ENCODE data around the gene DMRTC1B.
"Not testable (repeated sequence)": the region's sequence is repeated elsewhere in the genome, so short reads cannot be mapped to it uniquely, and the experiment has no call there.

The DMRTC1B gene, protein sequence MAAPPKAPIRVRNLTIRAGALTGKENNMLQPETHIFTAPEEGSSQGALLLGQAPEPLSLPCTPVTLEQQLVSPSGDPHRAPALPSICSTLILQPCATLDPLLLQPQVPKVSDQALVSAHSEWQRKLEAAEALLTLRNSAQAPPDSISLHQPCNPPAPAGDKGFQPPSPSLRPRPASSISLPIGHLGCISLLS

DNA sequence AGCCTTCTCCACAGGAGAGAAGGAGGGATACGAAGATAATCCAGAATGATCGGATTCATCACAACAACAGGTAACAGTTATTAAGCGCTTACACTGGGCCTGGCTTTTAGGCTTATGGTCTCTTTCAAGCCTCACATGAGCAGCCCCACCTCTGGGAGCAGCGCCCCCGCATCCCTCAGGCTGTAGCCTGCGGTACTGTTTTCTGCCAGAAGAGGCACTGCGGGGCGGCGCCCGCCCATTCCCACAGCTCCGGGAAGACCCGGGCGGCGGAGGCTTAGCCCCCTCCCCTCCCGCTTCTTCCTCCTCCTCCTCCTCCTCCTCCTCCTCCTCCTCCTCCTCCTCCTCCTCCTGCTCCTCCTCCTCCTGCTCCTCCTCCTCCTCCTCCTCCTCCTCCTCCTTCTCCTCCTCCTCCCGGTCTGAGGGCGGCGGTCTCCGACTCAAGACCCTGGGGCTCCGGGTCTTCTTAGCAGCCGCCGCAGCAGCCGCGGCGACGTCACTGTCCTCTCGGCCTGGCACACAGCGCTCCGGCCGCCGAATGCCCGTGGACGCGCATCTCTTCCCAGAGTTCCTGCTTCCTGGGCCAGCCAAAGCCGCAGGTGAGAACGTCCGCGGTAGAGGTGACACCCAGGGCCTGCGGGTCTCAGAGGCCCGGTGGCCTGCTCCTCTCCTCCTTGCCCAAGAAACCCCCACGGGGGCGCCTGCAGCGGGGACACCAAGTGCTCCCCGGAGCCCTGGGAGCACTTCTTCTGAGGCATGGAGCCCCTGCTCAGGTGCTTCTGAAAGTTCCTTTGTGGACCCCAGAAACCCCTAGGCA is at the start of gene DMRTC1B:
Gene DMRTC1B (plus strand): TSS at position 238 of the 814 bp plus-strand sequence. CDS start 68,246 bp downstream, outside the sequence.
- not testable (repeated sequence) for DNase-seq

DNA sequence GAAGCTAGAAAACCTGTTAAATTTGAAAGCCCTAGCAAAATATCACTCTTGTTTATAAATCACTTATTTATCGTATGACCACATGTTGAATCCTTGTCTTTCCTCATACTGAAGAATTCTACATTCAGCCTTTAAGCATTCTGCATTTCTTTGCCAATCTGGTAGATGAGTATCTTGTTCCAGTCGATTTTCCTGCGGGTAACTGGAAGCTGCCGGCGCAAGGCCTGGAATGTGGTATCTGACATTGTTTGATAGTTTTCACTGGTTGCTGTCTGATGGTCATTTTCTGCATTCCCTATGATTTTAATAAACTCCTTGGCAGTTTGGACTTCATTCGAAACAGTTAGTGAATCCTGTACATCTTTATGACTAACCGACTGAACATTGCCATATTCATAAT is 48.8 kb upstream of the DMRTC1B start:
- no peak for DNase-seq

DNA sequence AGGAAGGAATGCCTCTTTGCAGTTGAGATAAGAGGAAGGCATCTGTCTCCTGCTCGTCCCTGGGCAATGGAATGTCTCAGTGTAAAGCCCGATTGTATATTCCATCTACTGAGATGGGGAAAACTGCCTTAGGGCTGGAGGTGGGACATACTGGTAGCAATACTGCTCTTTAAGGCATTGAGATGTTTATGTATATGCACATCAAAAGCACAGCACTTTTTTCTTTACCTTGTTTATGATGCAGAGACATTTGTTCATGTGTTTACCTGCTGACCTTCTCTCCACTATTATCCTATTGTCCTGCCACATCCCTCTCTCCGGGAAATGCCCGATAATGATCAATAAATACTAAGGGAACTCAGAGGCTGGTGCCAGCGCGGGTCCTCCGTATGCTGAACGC is 43.1 kb upstream of the DMRTC1B start:
- not testable (repeated sequence) for DNase-seq

GRCh38 chrX:72735561-72735960 is 41.1 kb upstream of the DMRTC1B start:
- DNase-seq = no peak

DNA sequence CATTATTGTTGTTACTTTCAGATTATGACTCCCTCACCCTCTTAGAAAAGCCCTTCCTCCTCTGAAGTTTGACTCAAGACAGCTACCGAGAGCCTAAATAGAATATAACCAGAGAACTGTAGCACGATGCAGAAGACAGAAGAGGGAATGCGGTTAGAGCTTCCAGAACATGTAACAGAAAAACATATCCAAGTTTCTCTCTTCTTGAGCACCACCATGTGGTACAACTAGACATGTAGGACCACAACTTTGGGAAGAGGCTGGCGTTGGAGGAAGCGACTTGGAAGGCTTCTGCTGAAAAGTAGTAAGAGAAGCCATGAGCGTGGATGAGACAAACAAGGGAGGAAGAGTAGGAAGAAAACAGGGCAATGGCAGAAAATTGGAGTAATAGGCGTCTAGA is 31.1 kb upstream of the DMRTC1B start:
- not testable (repeated sequence) for DNase-seq

- not testable (repeated sequence) for DNase-seq
These were observed 28.1 kb upstream of the DMRTC1B start for GRCh38 chrX:72748545-72748944.

- not testable (repeated sequence) for DNase-seq
These were observed 16.2 kb upstream of the DMRTC1B start for GRCh38 chrX:72760454-72760853.

GRCh38 chrX:72777467-72777790 is 739 bp downstream of the DMRTC1B start:
- DNase-seq = not testable (repeated sequence)

DNA sequence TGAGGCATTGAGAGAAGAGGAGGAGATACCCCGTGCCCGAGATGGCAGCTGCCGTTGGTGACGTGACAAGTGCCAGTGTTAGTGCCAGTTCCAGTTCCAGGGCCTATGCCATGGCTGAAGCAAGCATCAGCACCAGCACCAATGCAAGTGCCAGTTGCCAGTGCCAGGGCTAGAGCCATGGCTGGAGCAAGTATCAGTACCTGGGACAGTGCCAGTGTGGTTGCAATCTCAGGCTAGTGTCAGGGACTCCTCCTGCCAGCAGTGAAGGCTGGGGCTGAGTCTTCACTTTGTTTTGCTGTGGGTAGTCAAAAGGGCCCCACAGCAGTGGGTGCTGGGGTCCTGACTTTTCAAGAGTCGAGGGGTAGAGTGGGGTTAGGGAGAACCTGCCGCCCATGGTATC is 1.5 kb downstream of the DMRTC1B start:
- not testable (repeated sequence) for DNase-seq

- DNase-seq = not testable (repeated sequence)
These were observed 5.9 kb downstream of the DMRTC1B start, which contains the start of gene FAM236B for GRCh38 chrX:72782560-72782959. TSS of gene FAM236B (minus strand) at chrX:72782660. CDS start at chrX:72782560, 100 bp downstream.

- not testable (repeated sequence) for DNase-seq
These were observed 6.8 kb downstream of the DMRTC1B start for GRCh38 chrX:72783365-72783936.

GRCh38 chrX:72783964-72784363 is 7.3 kb downstream of the DMRTC1B start:
- DNase-seq = not testable (repeated sequence)

DNA sequence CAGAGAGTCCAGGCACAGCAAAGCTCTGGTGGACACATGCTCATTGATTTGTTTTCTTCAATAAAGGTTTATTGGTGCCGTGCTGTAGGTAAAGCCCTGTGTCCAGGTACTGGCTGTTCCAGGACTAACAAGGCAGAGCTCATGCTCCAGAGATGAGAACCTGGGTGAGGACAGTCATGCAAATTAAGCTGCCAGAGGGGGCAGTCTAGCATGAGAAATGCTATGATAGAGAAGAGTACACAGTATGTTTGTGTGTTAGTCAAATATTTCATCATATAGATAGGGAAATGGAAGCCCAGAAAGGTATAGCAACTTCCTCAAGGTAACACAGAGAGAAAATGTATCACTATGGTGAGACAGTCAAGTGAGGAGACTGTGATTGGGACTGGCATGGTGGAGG is 11.5 kb downstream of the DMRTC1B start:
- DNase-seq = not testable (repeated sequence)

- DNase-seq = not testable (repeated sequence)
These were observed 13.7 kb downstream of the DMRTC1B start for GRCh38 chrX:72790390-72790789.

GRCh38 chrX:72808110-72808509 is 31.4 kb downstream of the DMRTC1B start, which contains the start of gene FAM236D:
TSS of gene FAM236D (minus strand) at chrX:72808210. CDS start at chrX:72808110, 100 bp downstream.
- DNase-seq = not testable (repeated sequence)

DNA sequence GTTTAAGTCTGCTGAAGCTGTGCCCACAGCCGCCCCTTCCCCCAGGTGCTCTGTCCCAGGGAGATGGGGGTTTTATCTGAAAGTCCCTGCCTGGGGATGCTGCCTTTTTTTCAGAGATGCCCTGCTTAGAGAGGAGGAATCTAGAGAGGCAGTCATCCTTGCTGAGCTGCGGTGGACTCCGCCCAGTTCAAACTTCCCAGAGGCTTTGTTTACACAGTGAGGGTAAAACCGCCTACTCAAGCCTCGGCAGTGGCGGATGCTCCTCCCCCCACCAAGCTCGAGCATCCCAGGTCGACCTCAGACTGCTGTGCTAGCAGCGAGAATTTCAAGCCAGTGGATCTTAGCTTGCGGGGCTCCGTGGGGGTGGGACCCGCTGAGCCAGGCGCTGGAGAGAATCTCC is 54.0 kb downstream of the DMRTC1B start:
- not testable (repeated sequence) for DNase-seq

DNA sequence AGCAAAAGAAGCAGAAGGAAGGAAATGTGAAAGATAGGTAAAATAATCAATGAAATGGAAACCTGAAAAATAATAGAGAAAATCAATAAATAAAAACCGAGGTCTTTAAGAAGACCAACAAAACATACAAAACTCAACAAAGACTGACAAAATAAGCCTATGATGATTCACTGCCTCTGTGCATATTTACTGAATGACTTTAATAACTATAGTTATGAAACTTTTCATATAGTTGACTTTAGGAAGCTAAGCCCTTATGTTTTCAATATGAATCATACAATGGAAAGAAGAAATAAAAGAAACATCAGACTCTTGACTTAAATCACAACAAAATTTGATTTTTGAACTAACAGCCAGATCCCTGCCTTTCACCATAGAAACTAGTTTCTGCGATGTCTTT is 60.8 kb downstream of the DMRTC1B start:
- DNase-seq = not testable (repeated sequence)

DNA sequence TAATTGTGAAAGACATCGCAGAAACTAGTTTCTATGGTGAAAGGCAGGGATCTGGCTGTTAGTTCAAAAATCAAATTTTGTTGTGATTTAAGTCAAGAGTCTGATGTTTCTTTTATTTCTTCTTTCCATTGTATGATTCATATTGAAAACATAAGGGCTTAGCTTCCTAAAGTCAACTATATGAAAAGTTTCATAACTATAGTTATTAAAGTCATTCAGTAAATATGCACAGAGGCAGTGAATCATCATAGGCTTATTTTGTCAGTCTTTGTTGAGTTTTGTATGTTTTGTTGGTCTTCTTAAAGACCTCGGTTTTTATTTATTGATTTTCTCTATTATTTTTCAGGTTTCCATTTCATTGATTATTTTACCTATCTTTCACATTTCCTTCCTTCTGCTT is 106.2 kb downstream of the DMRTC1B start:
- not testable (repeated sequence) for DNase-seq

- DNase-seq = not testable (repeated sequence)
These were observed 113.0 kb downstream of the DMRTC1B start for GRCh38 chrX:72889740-72890139.
